ENCODE measurements around the gene GRIK4.

DNA sequence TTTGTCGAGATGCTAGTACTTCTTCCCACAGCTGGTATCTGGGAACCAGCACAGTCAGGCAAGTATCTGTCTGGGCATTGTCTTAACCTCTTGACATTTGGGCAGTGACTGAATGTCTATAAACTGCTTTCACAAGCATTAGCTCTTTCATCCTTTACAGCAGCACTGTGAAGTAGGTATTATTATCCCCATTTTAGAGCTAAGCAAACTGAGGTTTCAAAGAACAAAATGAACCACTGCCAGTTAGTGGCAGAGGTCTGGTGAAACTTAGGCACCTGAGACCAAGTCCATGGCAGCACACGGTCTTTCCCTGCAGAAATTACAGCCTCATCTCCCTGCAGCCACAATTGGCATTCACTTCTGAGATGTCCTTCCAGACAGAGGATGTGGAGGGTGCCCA, 401.4 kb downstream of the GRIK4 start:
- TF ChIP-seq EZH2 (IDR thresholded peaks at IDR 0.05; ENCODE audit: insufficient read depth, poor library complexity, severe bottlenecking): no peak
- no peak for TF ChIP-seq EZH2phosphoT487 (IDR thresholded peaks at IDR 0.05; ENCODE audit: insufficient read depth, low read depth)
